EH (cell line): ENCODE results near the gene DNMT1.

ENCODE experiments used
- DNase-seq: peaks from one replicate; pipeline ENCODE4 v3.0.0-alpha.2; 2015; ENCODE audit warnings: low read depth

The DNMT1 gene

GRCh38 chr19:10092648-10093294 is 102.0 kb downstream of the DNMT1 start:
- DNase-seq: no peak

GRCh38 chr19:10091895-10092641 is 102.7 kb downstream of the DNMT1 start:
- no peak for DNase-seq

- no peak for DNase-seq
Observed at GRCh38 chr19:10091370-10091687, 103.4 kb downstream of the DNMT1 start.

- DNase-seq: no peak
Observed at GRCh38 chr19:10089801-10090375, 104.9 kb downstream of the DNMT1 start.

GRCh38 chr19:10088949-10089554 is 105.7 kb downstream of the DNMT1 start:
- no peak for DNase-seq

- no peak for DNase-seq
Observed at GRCh38 chr19:10087296-10088061, 107.3 kb downstream of the DNMT1 start.

GRCh38 chr19:10086591-10087192 is 108.1 kb downstream of the DNMT1 start:
- DNase-seq: peak; percentile 11

- peak; percentile 74 for DNase-seq
Observed at GRCh38 chr19:10085641-10086590, 108.8 kb downstream of the DNMT1 start, which contains the start of gene SHFL. TSS of gene SHFL (plus strand) at chr19:10086317. CDS start at chr19:10086428, 111 bp downstream.

GRCh38 chr19:10084803-10085202 is 110.0 kb downstream of the DNMT1 start:
- DNase-seq: no peak

GRCh38 chr19:10083911-10084310 is 110.8 kb downstream of the DNMT1 start:
- DNase-seq: no peak
